Activated naive CD4-positive, alpha-beta T cell (primary cell): ENCODE results near the gene ADCY2.

ENCODE experiments used
- DNase-seq, 4 experiments: peaks; one replicate each; lab custom pipeline; 2025; lab: John Stamatoyannopoulos, UW

Gene ADCY2

DNA sequence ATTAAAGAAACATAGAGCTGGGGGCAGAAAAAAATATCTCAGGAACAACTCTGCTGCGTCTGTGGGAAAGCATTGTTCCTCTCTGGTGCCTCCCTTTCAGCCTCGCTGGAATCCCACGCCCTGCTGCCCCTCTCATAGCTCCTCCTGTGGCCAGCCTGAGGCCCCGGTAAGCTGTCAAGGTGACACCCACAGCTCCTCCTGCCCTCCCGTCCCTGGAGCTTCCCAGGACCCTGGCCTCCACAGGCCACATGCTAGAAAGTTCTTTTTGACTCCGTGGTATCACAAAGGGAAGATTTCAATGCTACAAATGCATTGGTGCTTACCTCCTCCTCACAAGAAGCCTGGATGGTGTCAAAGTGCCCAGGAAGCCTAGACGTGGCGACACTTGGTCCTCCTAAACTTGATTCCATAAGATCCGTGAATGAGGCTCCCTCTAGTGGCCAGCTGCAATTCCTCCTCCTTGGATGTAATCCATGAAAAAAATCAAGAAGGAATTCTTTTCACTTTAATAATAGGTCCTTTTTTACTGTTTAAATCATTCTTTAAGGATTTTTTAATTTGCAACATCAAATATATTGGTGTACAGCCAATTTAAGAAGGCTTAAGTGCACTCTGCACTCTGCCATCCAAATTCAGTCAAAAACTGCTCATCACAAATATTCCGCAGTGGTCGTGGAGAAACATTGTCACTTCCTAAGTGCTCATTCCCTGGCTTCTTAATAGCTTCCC lies 350.1 kb downstream of the ADCY2 start:
- DNase-seq, result peak in 2 of 4 experiments; percentile 1 to 4

DNA sequence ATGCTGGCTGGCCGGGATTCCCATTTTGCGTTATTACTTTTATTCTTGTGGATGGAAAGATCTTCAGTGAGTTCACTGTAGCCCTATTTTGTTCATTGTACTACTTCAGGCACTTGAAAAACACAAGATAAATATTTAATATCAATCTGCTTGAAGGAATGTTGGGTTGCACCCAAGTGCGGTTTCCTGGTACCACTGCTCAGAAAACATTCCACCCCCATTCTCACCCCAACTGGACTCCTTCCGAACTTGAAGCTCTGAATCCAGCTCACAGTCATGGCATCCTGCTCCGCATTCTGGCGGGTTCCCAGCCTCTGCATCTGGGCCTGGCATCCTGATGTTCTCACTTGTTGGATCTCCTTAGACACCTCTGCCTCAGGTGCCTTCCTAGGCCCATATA lies 351.8 kb downstream of the ADCY2 start:
- no peak for DNase-seq

DNA sequence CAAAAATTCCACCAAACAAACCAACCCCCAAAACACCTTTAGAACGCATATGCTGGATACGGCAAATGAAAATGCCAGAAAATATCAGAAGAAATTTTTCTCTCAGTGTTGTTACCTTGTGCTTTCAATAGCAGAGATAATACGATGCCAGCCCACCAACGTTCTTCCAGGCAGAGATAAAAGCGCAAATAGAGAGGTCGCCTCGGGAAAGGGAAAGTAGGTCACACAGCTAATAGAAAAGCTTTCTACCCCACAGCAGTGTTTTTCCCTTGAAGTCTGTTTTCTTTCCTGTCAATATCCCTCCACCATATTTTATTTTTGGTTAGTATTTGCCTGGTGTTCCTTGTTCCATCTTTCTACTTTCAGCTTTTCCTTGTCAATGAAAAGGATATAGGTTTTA lies 353.7 kb downstream of the ADCY2 start:
- no peak for DNase-seq

DNA sequence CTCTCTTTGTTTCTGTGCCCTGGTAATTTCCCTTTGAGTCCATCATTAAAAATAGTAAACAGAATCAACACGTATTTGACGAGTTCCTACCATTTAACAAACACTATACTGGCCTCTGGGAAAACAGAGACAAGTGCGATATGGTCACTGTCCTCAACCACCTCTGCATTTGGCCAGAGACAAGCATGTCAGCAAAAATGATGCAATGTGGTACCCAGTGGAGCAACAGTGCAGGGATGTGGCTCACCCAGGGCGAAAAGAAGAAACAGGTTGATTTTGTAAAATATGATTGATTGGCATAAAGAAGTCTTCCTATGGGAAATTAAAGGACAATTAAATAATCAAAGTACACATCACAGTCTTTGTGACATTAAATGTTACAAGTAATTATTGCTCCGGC lies 355.9 kb downstream of the ADCY2 start:
- no peak for DNase-seq

DNA sequence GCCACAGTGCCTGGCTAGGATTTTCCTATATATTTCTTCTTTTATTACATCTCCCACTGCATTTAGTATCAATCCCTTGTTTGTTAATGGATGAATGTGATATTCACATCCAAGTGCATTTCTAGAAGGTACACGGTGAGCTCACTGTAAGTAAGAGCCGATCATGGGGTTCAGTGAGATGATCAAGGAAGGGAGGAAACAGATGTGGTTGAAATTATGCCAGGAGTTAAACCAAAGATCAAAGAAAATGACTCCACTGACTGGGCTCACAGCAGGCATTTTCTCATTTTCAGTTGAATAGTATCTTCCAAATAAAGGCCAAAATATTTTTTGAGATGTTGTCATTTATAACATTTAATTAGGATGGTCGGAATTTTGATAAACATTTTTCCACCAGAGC lies 357.2 kb downstream of the ADCY2 start:
- no peak for DNase-seq

DNA sequence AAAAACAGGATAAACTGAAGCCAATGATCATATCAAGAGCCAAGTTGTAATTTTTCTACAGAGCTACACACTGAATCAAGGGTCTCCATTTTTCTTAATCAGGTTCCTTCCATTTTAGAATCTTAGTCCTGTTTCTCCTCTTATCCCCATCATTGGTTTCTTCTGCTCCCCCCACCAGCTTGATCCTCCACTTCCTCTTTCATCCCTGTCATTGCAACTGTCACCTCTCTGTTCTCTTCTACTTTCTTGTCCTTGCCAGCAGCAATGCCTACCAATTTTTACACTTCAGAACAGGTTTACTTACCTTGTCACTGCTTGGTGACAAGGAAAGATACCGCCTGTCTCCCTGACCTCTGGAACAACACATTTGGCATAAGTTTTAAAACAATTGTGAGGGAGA lies 357.7 kb downstream of the ADCY2 start:
- no peak for DNase-seq

DNA sequence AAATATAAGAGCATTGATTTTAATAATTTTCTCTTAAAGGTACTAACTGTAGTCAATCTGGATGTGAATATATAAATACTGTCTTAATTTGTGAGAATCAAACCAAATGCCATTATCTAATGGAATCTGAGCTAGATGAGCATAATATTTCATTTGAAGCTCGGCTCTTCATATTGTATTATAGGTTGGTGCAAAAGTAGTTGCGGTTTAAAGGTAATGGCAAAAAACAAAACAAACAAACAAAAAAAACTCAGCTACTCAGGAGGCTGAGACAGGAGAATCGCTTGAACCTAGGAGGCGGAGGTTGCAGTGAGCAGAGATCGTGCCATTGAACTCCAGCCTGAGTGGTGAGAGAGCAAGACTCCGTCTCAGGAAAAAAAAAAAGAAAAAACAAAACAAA lies 358.6 kb downstream of the ADCY2 start:
- no peak for DNase-seq

DNA sequence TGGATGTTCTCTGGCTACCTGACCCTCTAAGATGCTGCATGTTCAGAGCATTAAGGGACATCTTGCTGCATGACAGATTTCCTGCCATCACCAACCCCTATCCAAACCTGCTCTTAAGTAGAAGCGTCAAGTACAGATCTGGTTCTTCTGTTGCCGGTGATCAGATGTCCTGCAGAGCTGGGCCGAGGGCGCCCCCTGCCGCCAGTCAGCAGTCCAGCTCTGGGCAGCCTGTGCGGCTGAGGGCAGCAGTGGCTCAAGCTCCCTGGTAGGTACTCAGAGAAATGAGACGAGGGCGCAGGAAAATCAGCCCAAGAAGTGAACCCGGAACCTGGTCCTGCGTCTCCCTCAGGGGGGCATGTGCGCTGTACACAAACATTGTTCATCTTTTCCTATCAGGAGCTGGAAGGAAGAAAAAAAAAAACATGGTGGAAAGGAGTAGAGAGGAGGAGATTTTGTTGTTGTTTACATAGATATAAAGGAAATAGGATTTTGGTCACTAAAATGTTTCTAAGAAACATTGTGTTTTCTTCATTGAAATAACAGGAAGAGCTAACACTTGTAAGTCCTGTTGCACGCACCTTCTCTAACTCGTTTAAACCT lies 359.2 kb downstream of the ADCY2 start:
- DNase-seq, result no peak

DNA sequence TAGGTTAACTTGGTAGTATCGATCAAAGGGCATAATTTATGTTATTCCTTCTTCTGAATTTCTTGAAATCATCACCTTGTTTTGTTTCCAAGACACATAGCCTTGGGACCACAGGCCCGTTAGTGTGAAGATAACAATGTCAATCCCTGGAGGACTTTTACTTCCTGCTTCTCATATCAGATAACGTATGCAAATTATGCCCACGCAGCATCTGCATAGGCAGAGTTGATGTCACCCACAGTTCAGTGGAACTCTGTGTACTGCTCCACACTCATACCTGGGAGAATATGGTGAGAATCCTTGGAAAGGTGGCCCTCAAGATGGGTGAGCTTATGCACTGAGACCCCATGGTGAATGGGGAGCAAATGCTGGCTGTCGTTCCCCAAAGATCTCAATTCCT lies 360.0 kb downstream of the ADCY2 start:
- no peak for DNase-seq

DNA sequence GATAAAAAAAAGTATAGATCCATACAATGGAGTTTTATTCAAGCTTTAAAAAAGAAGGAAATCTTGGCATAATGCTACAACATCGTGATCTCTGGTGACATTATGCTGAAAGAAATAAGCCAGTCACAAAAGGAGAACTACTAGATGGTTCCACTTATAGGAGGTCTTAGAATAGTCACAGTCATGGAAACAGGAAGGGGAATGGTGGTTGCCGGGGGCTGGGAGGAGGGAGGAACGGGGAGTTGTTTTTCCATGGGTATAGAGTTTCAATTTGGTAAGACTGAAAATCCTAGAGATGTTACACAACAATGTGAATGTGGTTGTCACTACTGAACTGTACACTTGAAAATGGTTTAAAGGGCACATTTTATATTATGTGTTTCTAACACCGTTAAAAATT lies 360.5 kb downstream of the ADCY2 start:
- DNase-seq, result no peak

DNA sequence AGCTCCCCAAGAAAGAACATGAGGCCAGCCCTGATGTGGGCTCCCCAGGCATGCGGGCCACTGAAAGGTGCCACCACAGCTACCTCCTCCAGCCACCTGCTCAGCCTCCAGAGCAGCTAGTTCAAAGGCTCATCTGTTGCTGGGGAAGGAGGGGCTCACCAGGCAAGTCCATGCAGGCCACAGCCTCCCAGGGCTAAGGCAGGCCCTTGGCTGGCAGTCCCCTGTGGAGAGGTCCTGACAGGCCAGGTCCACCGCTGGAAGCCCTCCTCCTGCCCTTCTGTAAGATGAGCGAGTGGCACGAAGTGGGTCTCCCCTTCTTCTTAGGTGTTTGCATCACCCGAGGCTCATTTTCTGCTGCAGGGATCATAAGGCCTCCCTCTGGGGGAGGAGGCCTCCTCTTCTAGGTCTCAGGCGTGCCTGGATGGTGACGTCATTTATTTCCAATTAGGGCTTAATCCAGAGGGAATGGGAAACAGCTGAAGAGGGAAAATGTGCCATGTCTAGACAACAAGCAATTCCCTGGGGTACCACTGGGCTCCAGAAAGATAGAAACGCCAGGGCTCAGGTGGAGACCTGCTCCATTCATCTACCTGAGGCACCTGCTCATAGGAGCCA lies 363.4 kb downstream of the ADCY2 start:
- DNase-seq, result no peak

DNA sequence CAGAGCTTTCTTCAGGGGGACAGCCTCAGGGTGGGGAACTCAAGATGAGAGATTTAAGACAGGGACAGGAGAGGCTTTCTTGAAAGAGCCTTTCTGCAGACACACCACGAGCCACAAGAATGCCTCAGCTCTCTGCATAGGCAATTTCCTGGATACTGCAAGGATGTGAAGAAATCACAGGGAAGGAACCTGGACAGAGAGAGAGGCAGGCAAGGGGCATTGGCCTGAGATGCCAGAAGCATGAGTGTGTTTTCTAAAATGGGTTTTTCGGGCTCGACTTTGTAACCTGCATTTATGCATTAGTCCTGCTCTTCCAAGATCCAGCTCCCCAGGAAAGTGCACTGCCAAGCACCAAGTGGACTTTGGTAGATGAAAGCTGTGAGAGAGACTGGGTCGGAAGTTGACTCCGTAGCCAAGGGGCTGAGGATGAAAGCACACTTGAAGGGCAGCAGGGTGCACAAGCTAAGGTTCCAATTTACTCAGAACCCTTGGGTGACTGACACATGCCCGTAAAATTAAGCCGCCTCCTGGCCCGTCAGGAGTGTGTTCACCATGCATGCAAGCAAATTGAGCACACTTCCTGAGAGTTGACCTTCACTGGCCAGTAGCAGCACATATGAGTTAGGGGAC lies 364.1 kb downstream of the ADCY2 start:
- no peak for DNase-seq

DNA sequence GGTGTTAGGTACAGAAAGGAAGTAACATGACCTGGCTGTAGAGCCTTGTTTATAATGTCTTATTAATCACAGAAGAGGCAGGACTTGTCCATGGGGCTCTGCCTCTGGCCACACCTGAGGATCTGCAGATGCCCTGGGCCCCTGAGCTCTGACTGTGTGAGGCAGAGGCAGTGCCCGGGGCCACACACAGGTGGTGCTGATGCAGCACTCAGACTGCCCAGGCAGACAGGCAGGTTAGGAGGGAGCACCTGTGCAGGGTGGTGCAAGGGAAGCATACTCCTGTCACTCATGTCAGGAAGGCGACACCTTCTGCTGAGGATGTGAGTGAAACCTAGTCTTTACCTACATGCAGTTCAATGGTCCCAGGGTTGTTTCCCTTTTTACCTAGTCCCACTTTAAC lies 366.3 kb downstream of the ADCY2 start:
- no peak for DNase-seq

DNA sequence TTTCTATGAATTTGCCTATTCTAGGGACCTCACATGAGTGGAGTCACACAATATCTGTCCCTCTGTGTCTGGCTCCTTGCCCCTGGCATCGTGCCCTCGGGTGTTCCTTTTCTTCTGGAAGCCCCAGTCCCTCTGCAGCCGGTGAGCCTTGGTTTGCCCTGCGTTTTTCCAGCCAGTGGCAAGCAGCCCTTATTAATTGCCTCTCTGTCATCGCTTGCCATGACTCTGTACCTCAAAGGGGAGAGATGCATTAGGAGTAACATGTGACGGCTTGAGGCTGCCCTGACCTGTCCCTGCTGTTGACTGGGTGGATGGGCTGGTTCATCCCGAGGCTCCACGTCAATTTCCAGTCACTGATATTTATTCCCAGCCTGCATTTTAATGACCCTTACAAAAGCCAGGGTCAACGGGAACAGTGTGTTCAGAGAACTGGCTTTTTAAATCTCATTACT lies 367.7 kb downstream of the ADCY2 start:
- no peak for DNase-seq

DNA sequence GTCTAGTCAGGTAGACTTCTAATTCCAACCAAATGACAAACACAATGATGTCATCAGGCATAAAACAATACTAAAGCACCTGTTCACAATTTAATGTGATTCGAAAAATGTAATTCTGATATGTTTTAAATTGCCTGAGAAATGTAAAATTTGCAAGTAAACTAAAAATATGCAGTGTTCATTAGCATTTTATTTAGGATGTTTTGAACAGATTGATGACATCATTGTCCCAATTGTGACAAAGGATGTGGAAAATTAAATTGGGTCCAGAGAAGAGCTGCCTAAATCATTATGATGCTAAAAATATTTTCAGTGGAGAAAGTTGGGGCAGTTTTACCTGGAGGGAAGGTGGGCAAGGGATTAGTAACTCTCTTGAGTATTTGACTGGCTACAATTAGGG lies 368.5 kb downstream of the ADCY2 start:
- DNase-seq, result no peak

DNA sequence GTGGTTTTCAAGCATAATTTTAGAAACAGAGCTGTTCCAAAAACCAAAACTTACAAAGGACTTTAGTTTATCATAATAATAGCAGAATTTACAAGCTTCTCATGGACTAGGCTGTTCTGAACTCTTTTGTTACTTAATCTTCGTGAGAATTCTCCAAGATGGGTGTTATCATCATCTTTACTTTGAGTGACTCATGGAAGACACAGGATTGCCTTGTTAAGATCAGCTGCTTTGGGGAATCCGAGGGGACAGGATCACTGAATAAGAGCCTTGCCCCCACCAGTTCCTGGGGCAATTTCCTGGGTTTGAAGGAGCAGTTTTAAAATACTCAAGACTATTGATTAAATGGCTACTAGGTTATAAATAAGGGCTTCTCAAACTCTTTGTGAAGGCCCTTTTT lies 374.5 kb downstream of the ADCY2 start:
- no peak for DNase-seq

DNA sequence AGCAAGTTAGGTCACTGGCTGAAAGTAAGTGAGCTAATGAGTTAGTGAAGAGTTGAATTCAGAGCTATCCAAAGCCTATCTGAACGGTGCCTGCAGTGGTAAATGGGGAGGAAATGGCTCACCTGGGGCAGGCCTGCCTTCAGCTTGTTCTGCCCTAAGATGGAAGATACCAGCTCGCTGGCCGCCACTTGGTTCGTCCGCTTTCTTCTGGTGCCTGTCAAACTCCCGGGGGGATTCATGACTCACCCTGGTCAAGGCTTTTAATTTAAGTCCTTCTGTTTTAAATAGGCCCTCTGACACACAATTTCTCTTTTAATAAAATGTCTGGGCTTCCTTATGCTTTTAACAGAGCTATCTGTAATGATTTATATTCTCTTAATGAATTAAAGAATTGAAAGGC lies 376.2 kb downstream of the ADCY2 start:
- no peak for DNase-seq

DNA sequence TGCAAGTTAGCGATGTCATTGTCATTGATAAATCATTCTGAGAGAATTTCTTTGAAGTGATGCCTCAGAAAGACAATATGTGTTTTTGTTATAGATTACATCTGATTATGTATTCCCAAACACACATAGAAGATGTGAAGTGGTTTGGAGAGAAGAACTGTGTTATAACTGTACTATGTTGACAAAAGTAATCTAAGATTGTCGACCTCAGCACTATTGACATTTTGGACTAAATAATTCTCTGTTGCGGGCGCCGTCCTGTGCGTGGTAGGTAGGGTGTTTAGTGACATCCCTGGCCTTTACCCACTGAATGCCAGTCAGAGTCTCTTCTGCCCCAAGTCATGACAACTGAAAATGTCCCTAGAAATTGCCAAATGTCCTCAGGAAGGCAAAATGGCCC lies 377.2 kb downstream of the ADCY2 start:
- no peak for DNase-seq

DNA sequence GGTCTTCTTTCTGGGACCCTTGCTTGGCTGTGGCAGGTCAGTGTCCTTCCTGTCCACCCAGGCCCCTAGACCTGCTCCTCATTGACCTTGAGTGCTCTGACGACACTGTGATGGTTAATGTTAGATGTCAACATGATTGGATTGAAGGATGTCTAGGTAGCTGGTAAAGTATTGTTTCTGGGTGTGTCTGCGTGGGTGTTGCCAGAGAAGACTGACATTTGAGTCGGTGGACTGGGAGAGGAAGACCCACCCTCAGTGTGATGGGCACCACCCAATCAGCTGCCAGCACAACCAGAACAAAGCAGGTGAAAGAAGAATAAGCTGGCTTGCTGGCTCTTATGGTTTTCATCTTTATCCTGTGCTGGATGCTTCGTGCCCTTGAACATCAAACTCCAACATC lies 380.5 kb downstream of the ADCY2 start:
- DNase-seq, result no peak

DNA sequence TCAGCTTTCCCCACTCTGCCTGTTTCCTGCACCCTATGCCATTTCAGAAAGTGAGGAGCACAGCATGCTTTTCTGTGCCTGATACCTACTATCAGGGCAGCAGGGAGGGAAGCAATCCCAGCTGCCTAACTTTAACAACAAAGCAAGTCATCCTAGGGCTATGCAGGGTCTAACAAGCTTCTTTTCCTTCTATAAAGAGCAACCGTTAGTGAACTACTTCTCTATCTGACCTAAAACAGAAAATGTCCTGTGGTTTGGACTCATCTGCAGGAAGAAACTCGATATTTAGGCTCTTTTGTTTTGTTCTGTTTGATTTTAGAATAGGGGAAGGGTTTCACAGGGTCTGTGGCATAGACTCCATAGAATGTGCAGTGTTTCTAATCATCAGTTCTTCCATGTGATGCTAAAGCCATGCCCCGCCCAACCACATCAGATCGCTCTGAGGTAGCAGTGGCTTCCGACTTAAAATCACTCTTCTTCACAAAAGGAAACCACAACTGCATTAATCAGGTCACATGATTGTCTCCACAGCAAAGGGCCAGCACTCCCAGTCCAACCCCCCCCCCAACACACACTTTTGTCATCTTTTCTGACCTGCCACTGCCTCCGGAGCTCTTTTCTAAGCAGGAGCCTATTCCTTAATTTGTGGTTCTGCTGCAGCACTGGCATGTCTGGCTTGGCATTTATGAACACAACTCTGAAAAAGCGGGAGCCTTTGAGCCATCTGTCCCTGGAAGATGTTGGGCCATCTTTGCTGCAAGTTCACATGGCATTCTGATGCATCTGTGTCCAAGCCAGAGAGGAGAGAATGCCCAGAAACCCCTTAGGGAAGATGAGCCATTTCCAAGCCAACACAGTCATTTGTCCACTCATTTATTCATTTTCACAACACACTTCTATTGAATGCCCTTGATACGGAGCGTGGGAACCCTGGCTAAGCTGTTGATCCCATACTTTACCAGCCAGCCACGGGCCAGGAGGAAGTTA lies 383.4 kb downstream of the ADCY2 start:
- DNase-seq, result no peak

DNA sequence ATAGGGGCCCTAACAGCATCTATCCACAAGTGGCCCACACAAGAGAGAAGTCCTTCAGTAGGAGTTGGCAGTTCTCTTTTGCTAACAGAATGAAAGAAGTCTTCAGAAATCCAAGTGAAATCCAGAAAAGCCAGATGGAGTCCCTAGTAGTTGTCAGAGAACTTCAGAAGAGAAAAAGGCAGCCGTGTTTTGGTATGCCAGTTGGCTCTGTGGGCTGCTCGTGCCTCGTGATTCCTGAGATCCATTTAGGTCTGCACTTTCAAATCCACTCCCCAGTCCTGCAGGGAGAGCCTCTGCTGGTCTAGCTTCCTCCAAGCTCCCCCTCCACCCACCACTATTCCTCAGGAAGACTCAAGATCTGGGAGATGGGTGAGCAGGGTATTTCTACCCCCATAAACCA lies 386.0 kb downstream of the ADCY2 start:
- DNase-seq, result no peak
